ENCODE data around the gene GSS. TPM values are rescaled to one million over a fixed set of nuclear protein-coding genes. Genes with fewer than 3 reads are reported as not detected.

GSS gene
- total and polyA plus RNA-seq, 4 donors: 20.8 to 38.8 (median 35.4) TPM

DNA sequence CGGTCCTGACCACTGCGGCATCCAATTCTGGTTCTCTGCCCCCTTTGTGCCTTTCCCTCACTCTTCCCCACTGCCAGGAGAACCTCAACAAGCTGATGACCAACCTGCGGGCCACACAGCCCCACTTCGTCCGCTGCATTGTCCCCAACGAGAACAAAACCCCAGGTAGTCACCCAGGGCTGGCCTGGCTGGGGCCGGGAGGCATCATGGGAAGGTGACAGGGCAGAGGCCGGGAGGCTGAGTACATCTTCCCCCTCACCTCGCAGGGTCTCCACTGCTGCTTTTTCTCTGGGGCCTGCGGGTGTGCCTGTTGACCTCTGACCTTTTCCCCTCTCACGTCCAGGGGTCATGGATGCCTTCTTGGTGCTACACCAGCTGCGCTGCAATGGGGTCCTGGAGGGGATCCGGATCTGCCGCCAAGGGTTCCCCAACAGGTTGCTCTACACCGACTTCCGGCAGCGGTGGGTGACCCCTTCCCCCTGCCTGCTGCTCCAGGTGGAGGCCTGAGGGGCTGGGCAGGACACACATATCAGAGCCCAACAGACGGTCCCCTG, 35.1 kb upstream of the GSS start (continued):
- TF ChIP-seq ATF3 (IDR thresholded peaks at IDR 0.05) (no peak), NR2F2 (IDR thresholded peaks at IDR 0.05) (no peak), EGR1 (IDR thresholded peaks at IDR 0.05; ENCODE audit: low read depth in 2 of 2) (no peak)

GRCh38 chr20:34990231-34990630, 34.6 kb upstream of the GSS start:
- no peak for TF ChIP-seq ZBTB33 (IDR thresholded peaks at IDR 0.05)
- TF ChIP-seq, protein P1, sequence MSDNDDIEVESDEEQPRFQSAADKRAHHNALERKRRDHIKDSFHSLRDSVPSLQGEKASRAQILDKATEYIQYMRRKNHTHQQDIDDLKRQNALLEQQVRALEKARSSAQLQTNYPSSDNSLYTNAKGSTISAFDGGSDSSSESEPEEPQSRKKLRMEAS (IDR thresholded peaks at IDR 0.05): no peak
- H3K9me3 ChIP-seq (ENCODE audit: control insufficient read depth in 4 of 4, low read length in 3 of 4): no peaks in the 10 kb centered on the region
- H3K27ac ChIP-seq (ENCODE audit: low read depth in 1 of 2, low read length in 2 of 2): no peak overlapping the region
- DNase-seq (ENCODE audit: low spot score): no peak
- no peaks in the 10 kb centered on the region for H3K27me3 ChIP-seq (ENCODE audit: control insufficient read depth in 4 of 4, insufficient read depth in 4 of 4, low read length in 3 of 4)
- H3K4me1 ChIP-seq (ENCODE audit: control insufficient read depth in 4 of 4, insufficient read depth in 4 of 4, low read length in 3 of 4): peaks cover 0 to 18% (median 8%) of the 10 kb centered on the region in 4 donors
- WGBS: 94% methylated on average over 11 of the region's 11 CpGs
- H3K36me3 ChIP-seq (ENCODE audit: control insufficient read depth in 4 of 4, insufficient read depth in 3 of 4, low read depth in 1 of 4, low read length in 3 of 4): peaks cover 0 to 6% (median 2%) of the 10 kb centered on the region in 4 donors
- H3K9ac ChIP-seq (ENCODE audit: low read depth in 1 of 2, low read length in 2 of 2): no peak overlapping the region
- H3K4me3 ChIP-seq (ENCODE audit: low read depth in 1 of 3, low read length in 3 of 3): no peak overlapping the region

DNA sequence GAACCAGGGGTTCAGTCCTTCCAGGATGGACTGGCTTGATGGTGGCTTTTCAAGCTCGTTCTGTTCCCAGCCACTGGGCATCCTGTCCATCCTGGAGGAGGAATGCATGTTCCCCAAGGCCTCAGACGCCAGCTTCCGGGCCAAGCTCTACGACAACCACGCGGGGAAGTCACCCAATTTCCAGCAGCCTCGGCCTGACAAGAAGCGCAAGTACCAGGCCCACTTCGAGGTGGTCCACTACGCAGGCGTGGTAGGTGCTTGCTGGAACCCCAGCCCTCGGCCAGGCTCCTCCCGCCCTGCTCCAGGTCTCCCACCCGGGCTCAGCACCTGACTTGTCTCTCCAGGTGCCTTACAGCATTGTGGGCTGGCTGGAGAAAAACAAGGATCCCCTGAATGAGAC, 34.1 kb upstream of the GSS start:
- TF ChIP-seq, protein P1 (IDR thresholded peaks at IDR 0.05): no peak
- no peak for TF ChIP-seq RAD21 (IDR thresholded peaks at IDR 0.05)
- TF ChIP-seq YY1 (IDR thresholded peaks at IDR 0.05): no peak

GRCh38 chr20:34989118-34989517, 33.5 kb upstream of the GSS start:
- TF ChIP-seq HNF4A (conservative IDR thresholded peaks at IDR 0.05): no peak
- TF ChIP-seq GABPA (IDR thresholded peaks at IDR 0.05 in 1 of 2, conservative IDR thresholded peaks at IDR 0.05 in 1 of 2): no peak
- TF ChIP-seq RAD21 (IDR thresholded peaks at IDR 0.05): no peak
- TF ChIP-seq YY1 (IDR thresholded peaks at IDR 0.05): no peak
- TF ChIP-seq JUND (IDR thresholded peaks at IDR 0.05): no peak
- no peak for TF ChIP-seq REST (IDR thresholded peaks at IDR 0.05)
- no peak for TF ChIP-seq RXRA (IDR thresholded peaks at IDR 0.05)
- TF ChIP-seq FOXA1 (IDR thresholded peaks at IDR 0.05): no peak
- TF ChIP-seq HNF4G (IDR thresholded peaks at IDR 0.05): no peak
- TF ChIP-seq NR2F2 (IDR thresholded peaks at IDR 0.05): no peak
- TF ChIP-seq EGR1 (IDR thresholded peaks at IDR 0.05; ENCODE audit: low read depth in 2 of 2): no peak
- TF ChIP-seq SP1 (IDR thresholded peaks at IDR 0.05): no peak
- TF ChIP-seq ZBTB33 (IDR thresholded peaks at IDR 0.05): no peak
- DNase-seq (ENCODE audit: low spot score): no peak
- H3K27ac ChIP-seq (ENCODE audit: low read depth in 1 of 2, low read length in 2 of 2): no peak overlapping the region
- peaks cover 0 to 4% (median 2%) of the 10 kb centered on the region in 4 donors for H3K36me3 ChIP-seq (ENCODE audit: control insufficient read depth in 4 of 4, insufficient read depth in 3 of 4, low read depth in 1 of 4, low read length in 3 of 4)
- H3K4me3 ChIP-seq (ENCODE audit: low read depth in 1 of 3, low read length in 3 of 3): no peak overlapping the region
- H3K4me1 ChIP-seq (ENCODE audit: control insufficient read depth in 4 of 4, insufficient read depth in 4 of 4, low read length in 3 of 4): peaks cover 0 to 7% (median 0%) of the 10 kb centered on the region in 4 donors
- H3K9me3 ChIP-seq (ENCODE audit: control insufficient read depth in 4 of 4, low read length in 3 of 4): no peaks in the 10 kb centered on the region
- 91% methylated on average over 4 of the region's 4 CpGs for WGBS
- H3K9ac ChIP-seq (ENCODE audit: low read depth in 1 of 2, low read length in 2 of 2): no peak overlapping the region
- no peaks in the 10 kb centered on the region for H3K27me3 ChIP-seq (ENCODE audit: control insufficient read depth in 4 of 4, insufficient read depth in 4 of 4, low read length in 3 of 4)

More for the DNA sequence above, 34.1 kb upstream of the GSS start:
- no peak for DNase-seq (ENCODE audit: low spot score)
- WGBS: 95% methylated on average over 14 of the region's 14 CpGs
- Histone ChIP-seq H3K9me3 (ENCODE audit: control insufficient read depth in 4 of 4, low read length in 3 of 4) (no peaks in the 10 kb centered on the region), H3K27me3 (ENCODE audit: control insufficient read depth in 4 of 4, insufficient read depth in 4 of 4, low read length in 3 of 4) (no peaks in the 10 kb centered on the region), H3K9ac (ENCODE audit: low read depth in 1 of 2, low read length in 2 of 2) (no peak overlapping the region), H3K27ac (ENCODE audit: low read depth in 1 of 2, low read length in 2 of 2) (no peak overlapping the region), H3K4me3 (ENCODE audit: low read depth in 1 of 3, low read length in 3 of 3) (no peak overlapping the region), H3K36me3 (ENCODE audit: control insufficient read depth in 4 of 4, insufficient read depth in 3 of 4, low read depth in 1 of 4, low read length in 3 of 4) (peaks cover 0 to 4% (median 2%) of the 10 kb centered on the region in 4 donors), H3K4me1 (ENCODE audit: control insufficient read depth in 4 of 4, insufficient read depth in 4 of 4, low read length in 3 of 4) (peaks cover 0 to 12% (median 3%) of the 10 kb centered on the region in 4 donors)
